ENCODE measurements around the gene ZNF260.
"Not testable (repeated sequence)": the region's sequence is repeated elsewhere in the genome, so short reads cannot be mapped to it uniquely, and the experiment has no call there.

ZNF260 gene

DNA sequence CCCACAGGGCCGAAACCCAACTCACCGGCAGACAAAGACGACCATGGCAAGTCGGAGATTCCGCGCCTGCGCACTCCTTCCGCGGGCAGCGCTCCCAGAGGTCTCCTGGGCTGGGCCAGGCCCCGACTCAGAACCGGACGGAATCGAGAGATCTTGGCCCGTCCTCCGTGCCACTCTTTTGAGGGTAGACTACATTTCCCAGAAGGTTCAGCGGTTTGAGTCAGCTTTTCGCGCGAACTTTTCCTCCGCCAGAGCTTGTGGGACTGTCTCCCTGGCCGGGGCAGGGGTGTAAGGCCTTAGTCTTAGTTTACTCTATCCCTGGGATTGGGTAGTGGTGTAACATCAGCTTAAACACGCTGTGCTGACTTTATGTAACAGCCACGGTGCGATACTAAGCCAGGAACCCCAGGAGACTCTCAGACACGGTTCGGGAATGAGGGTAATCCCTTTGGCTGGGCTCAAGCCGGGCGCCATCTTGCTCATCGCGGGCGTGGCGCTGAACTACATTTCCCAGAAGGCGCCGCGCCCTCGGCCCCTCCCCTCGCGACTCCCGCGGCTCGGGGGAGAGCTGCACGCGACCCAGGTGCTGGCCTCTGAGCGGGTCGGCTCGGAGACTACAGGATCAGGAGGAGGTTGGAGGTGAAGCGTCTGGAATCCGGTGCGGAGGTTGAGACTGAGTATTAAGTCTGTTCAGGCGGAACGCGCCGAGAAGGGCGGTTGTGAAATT is at the start of gene ZNF260:
ZNF260 (minus strand) TSS at position 78 of the 727 bp plus-strand sequence. CDS start 13,033 bp downstream, outside the sequence.
- DNase-seq = peak; percentile 97

- no peak for DNase-seq
These were observed 49.4 kb upstream of the ZNF260 start for GRCh38 chr19:36577271-36577996.

DNA sequence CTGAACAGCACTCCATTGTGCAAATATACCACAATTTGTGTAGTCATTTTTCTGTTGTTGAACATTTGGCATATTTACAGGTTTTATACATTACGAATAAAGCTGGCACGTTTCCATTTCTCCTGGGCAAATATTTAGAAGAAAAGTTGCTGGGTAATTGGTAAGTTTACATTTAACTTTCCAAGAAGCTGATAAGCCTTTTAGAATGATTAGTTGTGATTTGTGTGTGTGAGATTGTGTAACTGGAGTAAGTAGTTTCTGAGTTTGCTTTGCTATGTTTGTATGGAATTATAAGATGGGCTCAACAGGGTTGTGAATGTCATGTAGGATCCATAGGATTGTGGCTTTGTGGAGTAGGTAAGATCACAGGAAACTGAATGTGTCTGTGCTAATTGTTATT is 46.7 kb upstream of the ZNF260 start:
- DNase-seq = no peak

DNA sequence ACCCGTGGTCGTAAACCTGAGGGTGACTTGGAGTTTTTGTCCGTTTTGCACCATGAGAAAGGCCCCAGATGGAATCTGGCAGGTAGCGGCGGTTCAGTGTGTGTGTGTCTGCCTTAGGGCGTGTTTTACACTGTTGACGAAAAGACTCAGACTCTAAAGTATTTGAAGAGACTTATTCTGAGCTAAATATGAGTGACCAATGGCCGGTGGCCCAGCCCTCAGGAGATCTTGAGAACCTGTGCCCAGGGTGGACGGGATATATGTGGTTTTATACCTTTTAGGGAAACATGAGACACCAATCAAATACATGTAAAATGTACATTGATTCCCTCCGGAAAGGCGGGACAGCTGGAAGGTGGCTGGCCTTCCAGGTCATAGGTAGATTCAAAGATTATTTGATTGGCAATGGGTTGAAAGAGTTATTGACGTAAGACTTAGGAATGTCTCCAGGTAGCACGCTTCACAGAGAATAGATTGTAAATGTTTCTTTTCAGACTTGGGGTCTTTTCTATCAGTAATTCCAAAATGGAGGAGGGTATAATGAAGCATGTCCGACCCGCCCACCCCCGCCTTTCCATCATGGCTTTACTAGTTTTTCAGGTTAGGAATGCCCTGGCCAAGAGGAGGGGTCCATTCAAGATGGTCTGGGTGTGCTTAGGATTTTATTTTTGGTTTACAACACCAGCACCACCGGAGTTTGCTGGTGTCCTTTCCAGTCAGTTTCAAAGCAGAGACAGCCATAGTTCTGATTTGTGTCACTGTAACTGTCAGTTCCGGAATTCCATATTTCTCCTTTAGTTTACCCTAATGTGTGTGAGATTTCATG is 46.0 kb upstream of the ZNF260 start:
- DNase-seq = no peak

- DNase-seq = peak; percentile 92
These were observed 45.2 kb upstream of the ZNF260 start, which contains the start of gene ZNF529 for GRCh38 chr19:36573020-36573894. Gene ZNF529, minus strand, starts transcription at chr19:36573292. Its CDS starts 946 bp downstream, at chr19:36572346.

- DNase-seq = no peak
These were observed 44.5 kb upstream of the ZNF260 start for GRCh38 chr19:36572593-36573019.

DNA sequence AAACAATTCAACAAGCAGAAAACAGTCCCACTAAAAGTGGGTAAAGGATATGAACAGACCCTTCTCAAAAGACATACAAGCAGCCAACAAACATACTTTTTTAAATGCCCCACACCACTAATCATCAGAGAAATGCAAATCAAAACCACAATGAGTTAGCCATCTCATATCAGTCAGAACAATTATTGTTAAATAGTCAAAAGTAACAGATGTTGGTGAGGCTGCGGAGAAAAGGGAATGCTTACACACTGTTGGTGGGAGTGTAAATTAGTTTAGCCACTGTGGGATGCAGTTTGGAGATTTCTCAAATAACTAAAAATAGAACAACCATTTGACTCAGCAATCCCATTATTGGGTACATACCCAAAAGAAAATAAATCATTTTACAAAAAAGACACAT is 36.3 kb upstream of the ZNF260 start:
- no peak for DNase-seq

DNA sequence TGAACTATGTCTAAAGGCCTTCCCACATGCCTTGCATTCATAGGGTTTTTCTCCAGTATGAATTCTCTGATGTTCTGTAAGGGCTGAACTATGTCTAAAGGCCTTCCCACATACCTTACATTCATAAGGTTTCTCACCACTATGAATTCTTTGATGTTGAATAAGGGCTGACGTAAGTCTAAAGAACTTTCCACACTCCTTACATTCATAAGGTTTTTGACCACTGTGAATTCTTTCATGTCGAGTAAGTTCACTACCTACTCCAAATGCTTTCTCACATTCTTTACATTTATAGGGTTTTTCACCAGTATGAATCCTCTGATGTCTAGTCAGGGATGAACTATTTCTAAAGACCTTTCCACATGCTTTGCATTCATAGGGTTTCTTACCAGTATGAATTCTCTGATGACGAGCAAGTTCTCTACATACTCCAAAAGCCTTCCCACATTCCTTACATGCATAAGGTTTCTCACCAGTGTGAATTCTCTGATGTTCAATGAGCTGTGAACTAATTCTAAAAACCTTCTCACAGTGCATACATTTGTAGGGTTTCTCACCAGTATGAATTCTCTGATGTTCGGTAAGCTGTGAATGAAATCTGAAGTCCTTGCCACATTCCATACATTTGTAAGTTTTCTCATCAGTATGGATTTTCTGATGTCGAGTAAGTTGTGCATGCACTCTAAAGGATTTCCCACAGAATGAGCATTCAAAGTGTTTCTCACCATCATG is 19.1 kb upstream of the ZNF260 start:
- DNase-seq = peak; percentile 41

GRCh38 chr19:36528921-36529518 is 949 bp upstream of the ZNF260 start:
- DNase-seq = no peak

- no peak for DNase-seq
These were observed 238 bp downstream of the ZNF260 start for GRCh38 chr19:36527873-36528193.

GRCh38 chr19:36527341-36527740 is 730 bp downstream of the ZNF260 start:
- no peak for DNase-seq

DNA sequence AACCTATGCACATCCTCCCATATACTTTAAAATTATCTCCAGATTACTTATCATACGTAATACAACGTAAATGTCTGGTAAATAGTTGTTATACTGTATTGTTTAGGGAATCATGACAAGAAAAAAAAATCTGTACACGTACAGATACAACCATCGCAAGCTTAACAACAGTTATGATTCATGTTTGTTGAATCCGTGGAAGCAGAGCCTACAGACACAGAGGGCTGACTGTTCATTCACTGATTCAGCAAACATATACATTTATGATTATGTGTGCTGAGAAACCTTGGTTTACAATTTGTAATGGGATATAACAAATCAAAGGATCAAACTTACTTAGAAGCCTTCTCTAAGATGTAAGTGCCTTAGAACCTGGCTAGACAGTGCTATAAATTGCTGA is 1.5 kb downstream of the ZNF260 start:
- DNase-seq = no peak

GRCh38 chr19:36524617-36525016 is 3.5 kb downstream of the ZNF260 start:
- no peak for DNase-seq

DNA sequence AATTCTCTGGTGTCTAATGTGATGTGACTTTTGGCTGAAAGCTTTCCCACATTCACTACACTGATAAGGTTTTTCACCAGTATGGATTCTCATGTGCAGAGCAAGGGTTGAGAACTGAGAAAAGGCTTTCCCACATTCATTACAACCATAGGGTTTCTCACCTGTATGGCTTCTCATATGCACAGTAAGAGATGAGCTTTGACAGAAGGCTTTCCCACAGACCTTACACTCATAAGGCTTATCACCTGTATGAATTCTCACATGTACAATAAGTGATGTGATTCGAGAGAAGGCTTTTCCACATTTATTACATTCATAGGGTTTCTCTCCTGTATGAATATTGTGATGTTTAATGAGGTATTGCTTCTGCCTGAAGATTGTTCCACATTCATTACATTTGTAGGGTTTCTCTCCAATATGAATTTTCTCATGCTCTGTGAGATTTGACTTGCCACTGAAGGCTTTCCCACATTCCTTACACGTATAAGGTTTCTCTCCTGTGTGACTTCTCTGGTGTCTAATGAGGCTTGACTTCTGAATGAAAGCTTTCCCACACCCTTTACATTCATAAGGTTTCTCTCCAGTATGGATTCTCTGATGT is 14.0 kb downstream of the ZNF260 start:
- DNase-seq = no peak

GRCh38 chr19:36508325-36508724 is 19.7 kb downstream of the ZNF260 start:
- no peak for DNase-seq

GRCh38 chr19:36501973-36502372 is 26.1 kb downstream of the ZNF260 start:
- DNase-seq = no peak

- no peak for DNase-seq
These were observed 31.1 kb downstream of the ZNF260 start for GRCh38 chr19:36497001-36497400.

- not testable (repeated sequence) for DNase-seq
These were observed 35.2 kb downstream of the ZNF260 start for GRCh38 chr19:36492689-36493453.

- not testable (repeated sequence) for DNase-seq
These were observed 37.2 kb downstream of the ZNF260 start for GRCh38 chr19:36490846-36491245.

- DNase-seq = peak; percentile 90
These were observed 38.1 kb downstream of the ZNF260 start for GRCh38 chr19:36489920-36490415.

All from MV-4-11 (cell line).